Keratinocyte (primary cell): ENCODE data around the gene SH2D3C. TPM values are rescaled to one million over a fixed set of nuclear protein-coding genes. Genes with fewer than 3 reads are reported as not detected.

Source experiments
- DNase-seq: peaks from one replicate; pipeline ENCODE4 v3.0.0-alpha.2; 2011; ENCODE audit warnings: low read depth, missing footprints, low spot score
- FAIRE-seq: peaks from 2 replicates; lab custom pipeline; 2011; peaks lifted over from hg19 to GRCh38; lab: Jason Lieb, UNC
- H2AFZ ChIP-seq: 2 replicates; pipeline ENCODE4 v1.6.0; 2012; ENCODE audit warnings: low read length, control low read depth, inconsistent platforms; ENCODE audit not compliant: control insufficient read depth
- H3K27ac ChIP-seq: 2 replicates; pipeline ENCODE4 v1.5.1; 2011; ENCODE audit warnings: low read length; ENCODE audit not compliant: control insufficient read depth, insufficient read depth
- H3K27me3 ChIP-seq: 3 replicates; pipeline ENCODE4 v1.6.0; 2011; ENCODE audit warnings: low read length; ENCODE audit not compliant: control insufficient read depth, insufficient read depth; ENCODE audit errors: extremely low read depth
- H3K36me3 ChIP-seq, 2 experiments: 2 replicates in 1 of 2; 3 replicates in 1 of 2; pipeline ENCODE4 v1.5.1; 2011; ENCODE audit warnings: low read length in 2 of 2, mild to moderate bottlenecking in 1 of 2; ENCODE audit not compliant: control insufficient read depth in 2 of 2, insufficient read depth in 2 of 2; ENCODE audit errors: extremely low read depth in 1 of 2
- H3K4me1 ChIP-seq: 3 replicates; pipeline ENCODE4 v1.5.1; 2011; ENCODE audit warnings: low read length; ENCODE audit not compliant: control insufficient read depth, insufficient read depth; ENCODE audit errors: extremely low read depth
- H3K4me2 ChIP-seq: 3 replicates; pipeline ENCODE4 v1.6.0; 2011; ENCODE audit warnings: low read depth, low read length; ENCODE audit not compliant: control insufficient read depth, insufficient read depth; ENCODE audit errors: extremely low read depth
- H3K4me3 ChIP-seq, 3 experiments: fragments of 200-600 bp in 1 of 3; sonication (generic) in 1 of 3; 2 replicates in 2 of 3; 3 replicates in 1 of 3; pipeline ENCODE4 v1.5.1; 2011 to 2016; ENCODE audit warnings: low read length in 3 of 3, mild to moderate bottlenecking in 3 of 3, control low read depth in 2 of 3, inconsistent platforms in 1 of 3, low read depth in 1 of 3, mixed read lengths in 1 of 3, mixed run types in 1 of 3, moderate library complexity in 1 of 3; ENCODE audit not compliant: control insufficient read depth in 2 of 3, insufficient read depth in 2 of 3; ENCODE audit errors: extremely low read depth in 1 of 3
- H3K79me2 ChIP-seq: 2 replicates; pipeline ENCODE4 v1.6.0; 2012; ENCODE audit warnings: low read length; ENCODE audit not compliant: control insufficient read depth, insufficient read depth
- H3K9ac ChIP-seq: 3 replicates; pipeline ENCODE4 v1.6.0; 2011; ENCODE audit warnings: low read length; ENCODE audit not compliant: control insufficient read depth, insufficient read depth; ENCODE audit errors: extremely low read depth
- H3K9me1 ChIP-seq: 3 replicates; pipeline ENCODE4 v1.6.0; 2011; ENCODE audit warnings: low read length; ENCODE audit not compliant: control insufficient read depth, insufficient read depth; ENCODE audit errors: extremely low read depth
- H3K9me3 ChIP-seq: 2 replicates; pipeline ENCODE4 v1.5.1; 2012; ENCODE audit warnings: low read depth, low read length; ENCODE audit not compliant: control insufficient read depth
- H4K20me1 ChIP-seq: 3 replicates; pipeline ENCODE4 v1.6.0; 2011; ENCODE audit warnings: low read length; ENCODE audit not compliant: control insufficient read depth, insufficient read depth; ENCODE audit errors: extremely low read depth
- CTCF ChIP-seq, 3 experiments: IDR thresholded peaks in 1 of 3; conservative IDR thresholded peaks in 1 of 3; optimal IDR thresholded peaks in 1 of 3; 2 replicates in 2 of 3; 3 replicates in 1 of 3; pipeline versions ENCODE3 to v1.5.1; 2011; ENCODE audit warnings: low read length in 3 of 3, mild to moderate bottlenecking in 3 of 3, moderate library complexity in 2 of 3, control low read depth in 1 of 3, inconsistent platforms in 1 of 3; ENCODE audit not compliant: insufficient read depth in 2 of 3; ENCODE audit errors: extremely low read depth in 1 of 3
- EZH2 ChIP-seq: IDR thresholded peaks from one replicate; pipeline ENCODE4 v1.6.1; 2012; ENCODE audit warnings: inconsistent platforms, mild to moderate bottlenecking, low read length, moderate library complexity
- dilution Hi-C: fragments of 300-500 bp; cut with MboI; formaldehyde crosslinking; loops from one replicate; pipeline ENCODE4 v1.7.0; 2020; ENCODE audit warnings: low sequenced_read_pairs; ENCODE audit not compliant: extremely low pct_ligation_motif_present
- polyA plus RNA-seq, 5 experiments: library from polyadenylated mRNA; depleted of rRNA in 3 of 5; stranded (reverse) in 3 of 5; stranded (forward) in 1 of 5; unstranded in 1 of 5; fragments of >200 nt; gene quantifications; 1 replicate in 1 of 5; 2 replicates in 3 of 5; 3 replicates in 1 of 5; pipeline versions ENCODE4 v1.2.1 to v1.2.3, GENCODE V29; 2011 to 2012; ENCODE audit warnings: missing spikeins in 2 of 5, low read depth in 1 of 5, low replicate concordance in 1 of 5

SH2D3C gene
- polyA plus RNA-seq, 1 donor (not counting 4 experiments of a cell fraction or from before 2014, with no cell fraction given): 0.12 TPM

- dilution Hi-C loops: no loop called here
- no peak for TF ChIP-seq EZH2
- no peak for TF ChIP-seq CTCF (optimal IDR thresholded peaks at IDR 0.05 in 1 of 3, IDR thresholded peaks at IDR 0.05 in 1 of 3, conservative IDR thresholded peaks at IDR 0.05 in 1 of 3; ENCODE audit: extremely low read depth in 1 of 3, insufficient read depth in 2 of 3, low read length in 3 of 3)
- Histone ChIP-seq H3K36me3 (peaks cover 8 to 10% of the 10 kb centered on the region in 2 experiments), H3K9me1 (no peaks in the 10 kb centered on the region), H3K27ac (no peak overlapping the region), H4K20me1 (no peaks in the 10 kb centered on the region), H3K27me3 (no peaks in the 10 kb centered on the region), H2AFZ (no peak overlapping the region), H3K4me2 (no peak overlapping the region), H3K79me2 (no peaks in the 10 kb centered on the region), H3K9me3 (no peaks in the 10 kb centered on the region), H3K9ac (no peak overlapping the region), H3K4me1 (peaks cover 9% of the 10 kb centered on the region), H3K4me3 (no peak overlapping the region)
- DNase-seq (no peak), FAIRE-seq (no peak)
Measured at GRCh38 chr9:127796852-127797370, 18.4 kb upstream of the SH2D3C start.

GRCh38 chr9:127796225-127796813, 17.9 kb upstream of the SH2D3C start:
- Histone ChIP-seq H3K79me2 (peaks cover 3% of the 10 kb centered on the region), H4K20me1 (no peaks in the 10 kb centered on the region), H3K4me3 (no peak overlapping the region), H3K9me1 (no peaks in the 10 kb centered on the region), H3K9me3 (no peaks in the 10 kb centered on the region), H2AFZ (no peak overlapping the region), H3K36me3 (peaks cover 11 to 13% of the 10 kb centered on the region in 2 experiments), H3K4me2 (no peak overlapping the region), H3K27me3 (no peaks in the 10 kb centered on the region), H3K9ac (no peak overlapping the region), H3K27ac (no peak overlapping the region), H3K4me1 (peaks cover 6% of the 10 kb centered on the region)
- no peak for DNase-seq
- TF ChIP-seq EZH2 (no peak), CTCF (optimal IDR thresholded peaks at IDR 0.05 in 1 of 3, IDR thresholded peaks at IDR 0.05 in 1 of 3, conservative IDR thresholded peaks at IDR 0.05 in 1 of 3; ENCODE audit: extremely low read depth in 1 of 3, insufficient read depth in 2 of 3, low read length in 3 of 3) (no peak)
- FAIRE-seq: no peak
- dilution Hi-C loops: no loop called here
